ENCODE measurements around the gene SAMD3. TPM values are rescaled to one million over a fixed set of nuclear protein-coding genes. Genes with fewer than 3 reads are reported as not detected.
"Not testable (repeated sequence)": the region's sequence is repeated elsewhere in the genome, so short reads cannot be mapped to it uniquely, and the experiment has no call there.

SAMD3 gene
- polyA plus RNA-seq, 12 donors = 0.74 to 6.0 (median 1.6) TPM; not detected in 2

DNA sequence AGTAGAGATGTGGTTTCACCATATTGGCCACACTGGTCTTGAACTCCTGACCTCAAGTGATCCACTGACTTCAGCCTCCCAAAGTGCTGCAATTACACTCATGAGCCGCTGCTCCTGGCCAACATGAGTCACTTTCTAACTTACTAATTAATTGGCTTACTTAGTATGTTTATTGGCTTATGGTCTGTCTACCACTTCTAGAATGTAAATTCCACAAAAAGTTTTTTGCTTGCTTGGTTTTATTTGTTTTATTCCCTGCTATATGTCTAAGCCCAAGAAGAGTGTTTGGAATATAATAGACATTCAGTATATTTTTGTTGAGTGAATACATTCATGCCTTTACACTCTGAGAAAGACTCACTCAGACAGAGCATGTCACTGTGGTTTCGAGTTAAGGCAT lies 86.0 kb downstream of the SAMD3 start:
- no peak for DNase-seq

DNA sequence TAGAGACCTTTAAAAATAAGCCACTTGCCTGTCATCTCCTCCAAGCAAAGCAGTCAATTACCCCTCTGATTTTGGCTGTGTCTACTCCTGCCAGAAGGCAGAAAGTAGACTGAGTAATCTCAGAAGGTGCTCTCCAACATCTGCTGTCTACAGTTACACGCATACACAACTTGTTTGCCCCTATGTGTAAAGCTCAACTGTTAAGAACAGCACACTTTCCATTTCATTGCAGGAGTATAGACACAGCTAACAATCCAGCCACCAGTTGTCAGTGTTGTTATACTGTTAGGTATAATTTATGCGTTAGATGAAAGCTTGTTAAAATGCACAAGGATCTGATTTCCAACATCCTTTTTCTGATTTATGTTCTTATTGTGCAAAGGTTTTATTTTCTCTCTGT lies 88.2 kb downstream of the SAMD3 start:
- no peak for DNase-seq

DNA sequence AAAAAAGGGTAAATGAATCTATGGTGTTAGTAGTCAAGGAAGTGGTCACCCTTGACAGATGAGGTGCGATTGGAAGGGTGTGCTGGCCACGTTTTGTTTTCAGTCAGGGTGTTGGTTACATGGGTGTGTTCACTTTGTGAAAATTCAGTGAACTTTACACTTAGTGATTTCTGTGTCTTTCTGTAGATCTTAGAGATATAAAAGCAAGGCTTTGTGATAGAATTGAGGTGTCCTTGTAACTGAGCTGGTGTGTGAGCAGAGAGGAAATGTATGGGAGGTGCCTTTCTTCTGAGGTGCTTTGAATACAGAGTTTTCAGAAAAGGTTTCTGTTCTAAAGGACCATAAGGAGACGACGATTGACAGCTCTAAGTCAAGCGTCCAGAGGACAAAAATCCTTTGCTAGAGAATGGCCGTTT lies 90.5 kb downstream of the SAMD3 start:
- DNase-seq = no peak

DNA sequence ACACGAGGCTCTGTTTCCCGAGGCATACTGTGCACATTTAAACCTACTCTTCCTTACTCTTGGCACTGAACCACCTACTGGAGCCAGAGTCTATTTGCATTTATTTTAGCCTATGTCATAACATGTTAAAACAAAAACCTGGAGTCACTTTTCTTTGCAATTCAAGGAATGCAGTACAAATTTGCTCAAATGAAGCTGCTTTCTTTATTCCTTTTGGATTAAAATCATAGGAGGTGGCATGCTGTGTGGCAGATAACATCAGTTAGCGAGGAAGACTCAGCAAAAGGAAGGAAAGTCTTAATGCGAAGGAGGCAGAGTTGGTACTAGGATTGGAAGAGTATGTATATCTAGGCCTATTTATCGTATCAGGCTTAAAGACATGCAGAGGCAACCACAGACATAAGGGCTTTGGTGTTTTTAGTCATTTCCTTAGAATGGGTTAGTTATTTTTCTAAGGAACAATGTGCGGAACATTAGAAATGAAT lies 92.9 kb downstream of the SAMD3 start:
- no peak for DNase-seq

DNA sequence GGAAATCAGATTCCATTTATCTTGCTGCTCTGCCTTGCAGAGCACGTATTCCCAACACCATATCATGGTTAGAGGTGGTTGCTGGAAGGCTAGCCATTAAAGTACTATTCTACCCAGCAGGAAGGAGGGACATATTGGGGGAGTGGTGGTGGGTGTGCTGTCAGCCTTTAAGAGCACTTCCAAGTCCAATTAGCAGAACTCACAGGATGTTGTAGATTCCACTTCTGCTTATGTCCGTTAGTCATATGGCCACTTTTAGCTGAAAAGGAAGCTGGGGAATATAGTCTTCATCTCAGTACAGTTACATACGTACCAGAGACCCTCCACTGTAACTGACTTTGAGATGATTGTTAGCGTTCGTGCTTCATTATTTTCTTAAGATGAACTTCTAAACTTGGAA lies 94.4 kb downstream of the SAMD3 start:
- no peak for DNase-seq

DNA sequence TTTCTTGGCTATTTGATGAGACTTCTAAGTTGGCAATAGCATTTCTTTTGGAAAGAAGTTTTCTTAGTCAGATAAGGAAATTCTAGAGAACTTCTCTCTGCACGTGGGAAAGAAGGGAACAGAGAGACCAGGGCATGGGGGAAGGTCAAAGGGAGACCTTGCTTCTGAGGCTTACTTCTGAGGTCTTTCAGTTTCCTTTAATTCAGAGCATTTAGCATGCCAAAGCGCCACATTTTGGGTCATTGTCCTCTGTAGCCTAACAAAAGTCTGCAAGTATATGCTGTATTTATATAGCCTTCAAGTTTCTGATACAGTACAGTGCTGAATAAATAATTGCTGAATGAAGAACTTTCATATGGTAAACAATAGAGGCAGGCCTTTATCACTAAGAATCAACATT lies 95.6 kb downstream of the SAMD3 start:
- DNase-seq = no peak

DNA sequence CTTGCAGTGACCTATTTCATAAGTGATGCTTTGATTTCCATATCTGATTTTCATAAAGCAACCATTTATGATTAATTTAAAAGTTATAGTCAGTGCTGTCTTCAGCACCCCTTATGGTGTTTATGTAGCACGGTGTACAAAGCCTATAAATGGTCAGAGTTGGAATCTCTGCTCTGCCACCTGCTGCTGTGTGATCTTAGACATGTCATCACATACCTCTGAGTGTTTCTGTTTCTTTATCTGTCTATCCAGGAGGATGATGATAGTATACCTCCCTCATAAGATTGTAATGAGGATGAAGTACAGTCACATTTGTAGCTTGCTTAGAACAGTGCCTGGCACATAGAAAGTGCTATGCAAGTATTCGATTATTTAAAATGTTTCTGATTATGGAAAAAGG lies 100.5 kb downstream of the SAMD3 start:
- DNase-seq = no peak

DNA sequence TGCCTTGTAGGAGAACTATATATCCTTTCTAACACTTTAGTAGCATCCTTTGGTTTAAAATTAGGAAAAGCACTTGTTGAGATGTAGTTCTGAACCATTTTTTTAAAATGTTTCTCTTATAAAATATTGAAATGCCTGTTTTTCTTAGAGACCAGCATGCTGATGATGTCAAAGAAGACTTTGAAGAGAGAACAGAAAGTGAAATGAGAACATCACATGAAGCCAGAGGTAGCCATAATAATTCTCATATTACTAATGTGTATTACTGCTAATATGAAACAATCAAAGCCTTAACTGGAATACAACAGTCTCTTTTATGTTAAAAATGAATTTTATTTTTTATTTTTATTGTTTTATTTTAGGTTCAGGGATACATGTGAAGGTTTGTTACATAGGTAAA lies 102.0 kb downstream of the SAMD3 start:
- no peak for DNase-seq

DNA sequence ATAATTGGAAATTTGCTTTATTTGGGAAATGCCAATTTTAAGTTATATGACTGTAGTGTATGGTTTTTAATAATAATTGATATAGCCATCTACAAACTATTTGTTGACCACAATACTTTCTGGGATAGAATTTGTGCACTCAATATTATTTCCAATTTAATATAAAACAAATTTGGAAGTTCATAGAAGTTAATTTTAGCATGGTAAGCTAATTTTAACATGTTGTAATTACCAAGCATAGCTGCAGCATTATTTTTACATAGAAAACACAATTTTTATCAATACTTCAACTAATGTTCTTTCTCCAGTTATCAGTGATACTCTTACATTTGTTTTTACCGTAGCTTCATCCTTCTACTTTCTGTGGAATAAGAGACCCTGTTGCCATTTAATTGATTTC lies 103.5 kb downstream of the SAMD3 start:
- DNase-seq = no peak

DNA sequence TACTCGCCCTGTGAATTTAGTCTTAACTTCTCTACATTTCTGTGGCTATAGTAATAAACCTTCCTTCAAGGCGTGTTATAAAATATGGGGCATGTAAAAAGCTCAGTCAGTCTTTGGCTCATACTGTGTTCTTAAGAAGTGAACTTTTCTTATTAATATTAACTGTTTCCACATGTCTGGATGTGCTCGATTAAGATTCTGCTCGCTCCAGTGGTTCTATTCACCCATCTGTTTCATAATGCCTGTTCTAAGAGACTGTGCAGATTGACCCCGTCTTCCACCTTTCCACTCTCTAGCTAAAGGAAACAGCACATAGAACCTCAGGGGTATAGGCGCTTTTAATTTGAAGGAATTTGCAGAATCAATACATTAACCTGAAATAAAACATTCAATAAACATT lies 104.5 kb downstream of the SAMD3 start:
- no peak for DNase-seq

DNA sequence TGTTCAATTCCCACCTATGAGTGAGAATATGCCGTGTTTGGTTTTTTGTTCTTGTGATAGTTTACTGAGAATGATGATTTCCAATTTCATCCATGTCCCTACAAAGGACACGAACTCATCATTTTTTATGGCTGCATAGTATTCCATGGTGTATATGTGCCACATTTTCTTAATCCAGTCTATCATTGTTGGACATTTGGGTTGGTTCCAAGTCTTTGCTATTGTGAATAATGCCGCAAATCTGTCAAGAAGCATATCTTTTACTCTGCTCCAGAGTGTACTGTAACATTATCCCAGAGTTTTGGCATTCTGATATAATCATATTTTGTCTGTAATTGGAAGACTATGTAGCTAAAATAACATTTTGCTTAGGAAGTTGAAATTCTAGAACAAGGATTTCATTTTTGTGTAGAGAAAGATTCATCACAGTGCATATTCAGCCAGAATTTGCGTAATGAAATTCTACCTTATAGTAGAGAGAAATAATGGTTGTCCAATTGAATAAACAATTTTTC lies 105.5 kb downstream of the SAMD3 start:
- DNase-seq = not testable (repeated sequence)

DNA sequence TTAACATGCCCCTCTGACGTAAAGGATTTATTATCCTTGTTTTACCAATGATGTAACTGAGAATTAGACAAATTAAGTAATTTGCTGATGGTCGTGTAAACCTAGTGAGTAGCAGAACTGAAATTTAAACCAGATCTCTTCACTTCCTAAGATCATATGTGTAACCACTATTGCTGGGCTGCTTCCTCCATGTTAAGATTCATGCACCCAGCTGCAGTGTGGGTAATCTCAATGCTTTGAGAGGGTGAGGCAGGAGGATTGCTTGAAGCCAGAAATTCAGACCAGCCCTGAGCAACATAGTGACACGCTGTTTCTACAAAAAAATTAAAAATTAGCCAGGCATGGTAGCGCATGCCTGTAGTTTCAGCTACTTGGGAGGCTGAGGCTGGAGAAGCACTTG lies 106.5 kb downstream of the SAMD3 start:
- no peak for DNase-seq

DNA sequence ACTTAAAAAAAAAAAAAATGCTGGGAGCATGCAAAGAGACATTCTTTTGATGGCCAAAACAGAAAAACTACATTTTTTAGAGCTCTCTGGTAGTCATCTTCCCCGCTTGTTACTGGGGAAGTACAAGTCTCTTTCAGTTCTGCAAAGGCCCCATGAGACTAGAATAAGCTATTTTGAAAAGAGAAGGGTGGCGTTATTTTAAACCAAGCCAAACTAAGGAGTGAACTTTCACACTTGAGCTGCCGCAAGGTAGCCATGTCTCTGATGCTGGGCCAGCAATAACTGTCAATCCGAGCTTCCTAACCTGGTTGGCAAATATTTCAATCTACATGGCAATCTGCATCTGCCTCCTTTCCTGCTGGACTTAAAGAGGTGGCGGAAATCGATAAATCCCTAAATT lies 107.7 kb downstream of the SAMD3 start:
- DNase-seq = no peak

DNA sequence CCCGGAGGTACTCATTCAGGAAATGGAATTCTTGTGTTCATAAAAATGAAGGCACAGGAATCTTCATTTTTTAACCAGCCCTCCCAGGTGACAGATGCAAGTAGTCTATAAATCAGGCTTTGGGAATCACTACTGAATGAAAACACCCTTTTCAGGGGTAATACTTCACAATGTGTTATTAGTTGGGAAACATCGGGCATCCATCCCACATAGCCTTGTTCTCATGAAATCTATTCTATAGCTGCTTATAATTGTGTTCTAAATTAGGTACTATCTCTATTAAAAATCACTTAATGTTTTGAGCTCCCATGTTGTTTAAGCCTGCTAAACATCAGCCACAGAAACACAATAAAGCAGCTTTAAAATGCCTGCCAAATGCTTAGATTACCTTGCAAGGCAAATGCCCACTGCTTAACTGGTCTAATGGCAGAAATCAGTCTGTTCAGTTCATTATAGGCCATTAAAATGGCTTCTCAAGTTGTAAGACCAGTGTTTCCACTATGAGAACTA lies 109.5 kb downstream of the SAMD3 start:
- no peak for DNase-seq

DNA sequence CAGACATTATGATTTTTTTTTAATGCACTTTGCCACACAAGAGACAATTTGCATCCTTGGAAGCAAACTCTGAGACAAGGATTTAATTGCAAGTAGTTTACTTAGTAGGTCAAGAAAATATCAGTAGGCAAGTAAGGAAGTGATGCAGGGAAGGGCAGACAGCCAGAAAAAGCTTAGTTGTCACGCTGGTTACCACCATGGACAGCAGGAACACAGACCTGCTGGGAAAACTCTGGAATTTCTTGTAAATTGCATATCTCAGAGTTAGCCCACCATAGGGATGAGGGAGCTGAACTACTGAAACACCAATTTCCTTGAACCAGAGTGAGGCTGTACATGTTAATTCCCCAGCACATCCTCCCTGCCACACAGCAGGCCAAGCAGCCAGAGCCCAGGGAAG lies 111.7 kb downstream of the SAMD3 start:
- no peak for DNase-seq

DNA sequence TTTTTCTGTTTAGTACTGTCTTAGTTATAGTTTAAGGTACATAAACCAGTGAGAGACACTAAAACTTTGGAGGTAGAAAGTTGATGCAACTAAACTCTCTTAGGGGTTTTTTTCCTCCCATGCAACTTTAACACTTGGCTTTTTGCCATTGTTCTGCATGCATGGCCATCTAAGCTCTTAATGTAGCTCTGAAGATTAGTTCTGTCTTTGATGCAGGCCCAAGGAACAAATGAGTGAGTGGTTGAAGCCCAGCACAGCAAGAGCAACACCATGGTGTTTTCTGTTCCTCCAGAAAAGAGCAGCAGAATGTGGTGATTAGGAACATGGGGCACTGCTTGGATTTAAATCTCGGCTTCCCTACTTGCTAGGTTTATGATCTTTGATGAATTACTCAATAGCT lies 115.0 kb downstream of the SAMD3 start:
- DNase-seq = no peak

DNA sequence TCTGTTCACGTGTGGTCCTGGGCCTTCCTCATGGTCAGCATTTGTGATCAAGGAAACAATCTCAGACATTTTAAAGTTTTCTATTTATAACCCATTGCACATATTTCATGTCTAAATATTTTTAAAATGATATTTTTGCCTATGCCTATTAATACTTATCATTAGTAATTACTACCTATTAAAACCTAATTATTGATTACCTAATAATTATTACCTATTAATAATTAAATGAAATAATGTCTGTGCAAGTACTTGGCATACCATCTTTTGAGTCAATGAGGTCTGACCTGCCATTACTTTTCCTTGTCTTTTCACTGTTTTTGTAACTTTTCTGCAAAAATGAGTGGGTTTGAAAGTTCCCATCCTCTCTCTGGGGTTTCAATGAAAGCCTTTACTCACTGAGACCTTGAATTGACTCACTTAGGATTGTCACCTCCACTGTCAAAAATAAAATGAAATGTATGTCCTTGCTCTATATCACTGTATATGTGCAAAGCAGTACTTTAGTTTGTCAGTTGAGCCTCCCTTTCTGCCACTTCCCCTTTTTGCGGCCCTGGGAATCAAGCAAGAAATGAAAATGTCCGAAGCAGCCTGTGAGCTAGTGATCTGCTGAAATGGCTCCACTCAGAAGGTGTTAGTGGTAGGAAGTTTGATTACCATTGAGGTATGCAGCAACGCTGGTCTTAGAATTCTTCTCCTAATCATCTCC lies 116.6 kb downstream of the SAMD3 start:
- no peak for DNase-seq

DNA sequence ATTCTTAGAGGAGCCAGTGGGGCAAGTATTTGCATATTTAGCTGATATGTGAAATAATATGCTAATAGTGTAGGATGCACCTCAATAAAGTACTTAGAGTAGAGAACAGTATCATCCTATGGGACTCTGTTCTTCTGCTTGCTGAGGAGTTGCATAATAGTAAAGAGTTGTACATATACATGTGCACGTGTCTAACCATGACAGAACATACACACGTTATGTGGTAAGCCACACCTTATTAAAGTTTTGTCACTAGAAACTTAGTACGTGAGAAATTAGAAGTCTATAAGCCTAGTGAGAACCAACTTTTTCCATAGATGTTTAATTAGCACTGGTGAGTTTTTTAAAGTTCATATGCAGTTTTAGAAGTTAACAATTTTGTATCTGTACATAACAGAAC lies 123.6 kb downstream of the SAMD3 start:
- DNase-seq = no peak

DNA sequence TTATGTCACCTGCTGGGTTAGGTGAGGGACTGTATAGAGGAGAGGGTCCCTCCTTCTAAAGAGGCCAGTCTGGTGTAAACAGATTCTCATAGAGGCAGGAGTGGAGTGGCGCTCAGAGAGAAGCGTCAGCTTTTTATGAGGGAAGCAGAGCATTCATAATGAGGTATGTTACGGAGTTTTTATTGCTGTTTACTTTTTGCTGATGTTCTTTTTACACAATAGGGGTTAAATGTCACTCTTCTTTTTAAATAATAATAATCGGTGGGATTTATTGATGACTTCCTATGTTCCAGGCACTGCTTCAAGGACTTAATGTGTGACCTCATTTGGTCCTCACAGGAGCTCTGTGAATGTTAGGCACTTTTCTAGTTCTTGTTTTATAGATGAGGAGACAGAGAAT lies 124.4 kb downstream of the SAMD3 start:
- DNase-seq = no peak
